Measurements from ENCODE around the gene CYFIP2.

- TF ChIP-seq SP1 (IDR thresholded peaks at IDR 0.05) (no peak), ZNF384 (IDR thresholded peaks at IDR 0.05) (no peak), TARDBP (IDR thresholded peaks at IDR 0.05) (no peak), NFRKB (IDR thresholded peaks at IDR 0.05) (no peak), FOXK2 (IDR thresholded peaks at IDR 0.05) (no peak), ARNT (IDR thresholded peaks at IDR 0.05) (no peak), HDGF (IDR thresholded peaks at IDR 0.05; ENCODE audit: borderline replicate concordance) (no peak), PKNOX1 (IDR thresholded peaks at IDR 0.05) (no peak), ELF4 (IDR thresholded peaks at IDR 0.05) (no peak), FOXM1 (IDR thresholded peaks at IDR 0.05; ENCODE audit: borderline replicate concordance) (no peak), L3MBTL2 (conservative IDR thresholded peaks at IDR 0.05) (no peak), BHLHE40 (IDR thresholded peaks at IDR 0.05; ENCODE audit: borderline replicate concordance) (no peak), SUZ12 (IDR thresholded peaks at IDR 0.05) (no peak)
Measured at GRCh38 chr5:157365732-157366131, 99.8 kb downstream of the CYFIP2 start.

Measured in HEK293T (cell line).